ENCODE results near the gene ATR. TPM values are rescaled to one million over a fixed set of nuclear protein-coding genes. Genes with fewer than 3 reads are reported as not detected.
A peak's percentile ranks its signal among the peaks of the same experiment; 100 is the strongest.
"Not testable (repeated sequence)": the region's sequence is repeated elsewhere in the genome, so short reads cannot be mapped to it uniquely, and the experiment has no call there.

ATR gene
- polyA plus RNA-seq (ENCODE audit: insufficient read length in 4 of 4): 10 to 100 TPM; 22.6 to 34.1 (median 29.7) TPM

- DNase-seq (ENCODE audit: low read depth in 4 of 4, low spot score in 2 of 4): peak; percentile 87 to 93 (median 90)
These were observed at the start of gene ATR for GRCh38 chr3:142578329-142579223. TSS of gene ATR (minus strand) at chr3:142578733. CDS start at chr3:142578704, 29 bp downstream.

GRCh38 chr3:142626971-142627370, 48.4 kb upstream of the ATR start:
- no peak for DNase-seq (ENCODE audit: low read depth in 4 of 4, low spot score in 2 of 4)

GRCh38 chr3:142625153-142625440, 46.6 kb upstream of the ATR start:
- DNase-seq (ENCODE audit: low read depth in 4 of 4, low spot score in 2 of 4): no peak

DNA sequence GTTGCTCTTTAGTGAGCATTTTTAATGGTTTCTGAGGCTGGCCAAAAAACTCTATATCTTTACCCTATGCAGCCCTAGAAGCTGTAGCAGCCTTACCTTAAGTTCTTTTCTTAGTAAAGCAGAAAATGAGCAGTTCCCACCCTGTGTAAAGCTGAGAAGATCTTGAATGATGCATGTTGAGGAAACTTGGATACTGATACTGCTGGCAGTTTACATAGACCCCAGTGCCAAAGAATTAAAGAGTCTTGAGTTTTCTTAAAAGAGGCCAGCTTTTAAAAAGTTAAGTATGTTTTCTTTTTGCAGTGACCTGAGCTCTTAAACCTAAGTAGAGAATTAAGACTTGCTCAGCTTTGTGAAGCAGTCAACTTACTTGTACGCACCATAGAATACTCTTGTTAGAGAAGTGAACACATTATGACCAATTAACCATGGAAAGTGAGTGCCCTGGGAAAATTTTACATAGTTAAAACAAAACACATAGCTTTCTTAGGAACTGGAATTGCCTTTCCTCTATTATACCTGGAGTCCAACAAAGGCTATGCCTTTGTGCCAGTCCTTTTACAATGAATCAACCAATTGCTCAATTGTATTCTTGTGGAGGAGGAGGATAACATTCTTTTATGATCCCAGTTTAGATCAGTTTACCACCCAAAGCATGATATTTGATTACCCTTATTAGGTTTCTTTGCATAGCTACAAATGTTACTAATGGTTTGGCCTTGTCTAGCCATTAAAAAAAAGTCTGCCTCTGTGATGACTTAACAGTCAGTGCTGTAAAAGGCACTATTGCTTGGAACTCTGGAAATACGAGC, 46.0 kb upstream of the ATR start:
- no peak for DNase-seq (ENCODE audit: low read depth in 4 of 4, low spot score in 2 of 4)

DNA sequence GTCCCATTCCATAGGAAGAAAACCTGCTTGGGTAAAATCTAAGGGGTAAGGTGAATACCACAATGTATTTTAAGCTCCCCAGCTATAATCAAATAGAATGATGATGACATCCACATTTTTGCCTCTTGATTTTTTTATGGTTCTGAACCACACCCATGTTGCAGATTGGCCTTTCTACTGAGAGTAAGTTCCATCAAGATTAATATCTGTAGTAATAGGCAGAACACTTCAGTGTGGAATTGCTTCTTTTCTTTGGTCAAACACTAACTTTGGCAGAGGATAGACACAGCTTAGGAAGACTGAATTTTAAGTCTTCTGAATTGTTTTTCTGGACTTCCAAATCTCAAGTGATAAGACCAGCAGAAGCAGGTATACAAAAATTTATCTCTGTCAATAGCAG, 44.7 kb upstream of the ATR start:
- DNase-seq (ENCODE audit: low read depth in 4 of 4, low spot score in 2 of 4): no peak

DNA sequence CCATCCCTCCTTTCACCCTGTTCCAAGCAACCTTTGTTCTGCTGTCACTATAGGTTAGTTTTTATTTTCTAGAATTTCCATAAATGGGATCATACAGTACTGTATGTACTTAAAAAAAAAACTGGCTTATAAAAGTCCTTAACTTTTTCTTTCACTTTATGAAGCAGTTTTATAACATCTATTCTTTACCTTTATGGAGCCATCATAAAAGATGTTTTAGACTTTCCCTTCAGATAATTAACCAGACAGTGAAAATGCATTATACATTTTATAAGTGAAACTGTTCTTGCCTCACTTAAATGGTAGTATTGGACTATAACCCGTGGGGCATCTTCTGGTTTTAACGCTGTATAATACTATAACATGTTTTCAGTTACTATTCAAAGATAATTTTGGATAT, 43.9 kb upstream of the ATR start:
- DNase-seq (ENCODE audit: low read depth in 4 of 4, low spot score in 2 of 4): no peak

GRCh38 chr3:142618917-142619461, 40.5 kb upstream of the ATR start:
- DNase-seq (ENCODE audit: low read depth in 4 of 4, low spot score in 2 of 4): no peak

GRCh38 chr3:142615171-142615570, 36.6 kb upstream of the ATR start:
- no peak for DNase-seq (ENCODE audit: low read depth in 4 of 4, low spot score in 2 of 4)

DNA sequence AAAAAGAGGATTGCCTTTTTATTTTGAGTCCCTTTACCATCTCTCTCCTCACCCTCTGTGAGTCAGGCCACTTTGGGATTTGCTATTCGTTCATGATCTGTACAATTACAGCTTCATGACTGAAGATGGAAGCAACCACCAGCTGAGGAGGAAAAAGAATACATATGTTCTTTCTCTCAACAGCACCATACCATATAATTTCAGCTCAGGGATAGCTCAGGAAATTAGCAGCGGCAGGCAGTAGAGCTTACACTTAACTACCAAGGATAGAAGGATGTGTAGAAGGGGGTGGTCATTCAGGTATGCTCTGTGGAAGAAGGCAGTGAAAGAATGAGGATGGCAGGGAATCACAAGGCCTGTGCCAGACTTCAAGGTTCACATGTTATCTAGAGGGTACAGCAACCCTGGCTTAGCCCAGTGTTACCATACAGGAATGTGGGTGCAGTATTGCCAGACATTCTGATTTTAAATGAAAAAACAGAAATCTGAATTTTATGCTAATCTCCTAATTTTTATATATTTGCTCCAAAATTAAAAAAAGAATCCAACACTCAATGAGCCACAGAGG, 35.6 kb upstream of the ATR start:
- DNase-seq (ENCODE audit: low read depth in 4 of 4, low spot score in 2 of 4): no peak

DNA sequence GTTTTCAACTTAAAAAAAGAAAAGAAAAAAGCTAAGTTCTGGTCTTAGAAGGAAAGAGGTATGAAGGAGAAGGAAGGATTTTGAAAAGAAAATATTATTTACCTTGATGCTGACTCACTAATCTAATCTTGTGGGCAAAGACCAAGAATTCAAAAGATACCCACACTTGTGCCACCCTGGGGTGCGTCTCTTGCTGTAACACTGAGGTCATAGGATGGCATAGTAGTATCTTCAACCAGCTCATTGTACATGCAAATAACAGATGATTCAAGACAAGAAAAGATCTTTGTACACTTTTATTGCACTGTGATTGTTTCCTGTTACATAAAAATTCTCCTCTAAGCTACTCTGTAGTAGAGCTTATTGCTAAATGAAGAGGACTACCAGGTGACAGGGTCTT, 35.0 kb upstream of the ATR start:
- DNase-seq (ENCODE audit: low read depth in 4 of 4, low spot score in 2 of 4): no peak

DNA sequence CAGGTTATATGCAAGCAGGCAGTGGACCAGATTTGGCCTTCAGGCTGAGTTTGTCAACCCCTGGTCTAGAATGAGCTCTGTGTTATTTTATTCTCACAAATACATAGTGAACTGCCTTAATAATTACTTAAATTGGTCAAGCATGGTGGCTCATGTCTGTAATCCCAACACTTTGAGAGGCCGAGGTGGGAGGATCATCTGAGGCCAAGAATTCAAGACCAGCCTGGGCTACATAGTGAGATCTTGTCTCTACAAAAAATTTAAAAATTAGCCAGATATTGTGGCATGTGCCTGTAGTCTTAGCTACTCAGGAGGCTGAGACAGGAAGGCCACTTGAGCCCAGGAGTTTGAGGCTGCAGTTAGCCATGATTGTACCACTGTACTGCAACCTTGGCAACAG, 32.7 kb upstream of the ATR start:
- no peak for DNase-seq (ENCODE audit: low read depth in 4 of 4, low spot score in 2 of 4)

DNA sequence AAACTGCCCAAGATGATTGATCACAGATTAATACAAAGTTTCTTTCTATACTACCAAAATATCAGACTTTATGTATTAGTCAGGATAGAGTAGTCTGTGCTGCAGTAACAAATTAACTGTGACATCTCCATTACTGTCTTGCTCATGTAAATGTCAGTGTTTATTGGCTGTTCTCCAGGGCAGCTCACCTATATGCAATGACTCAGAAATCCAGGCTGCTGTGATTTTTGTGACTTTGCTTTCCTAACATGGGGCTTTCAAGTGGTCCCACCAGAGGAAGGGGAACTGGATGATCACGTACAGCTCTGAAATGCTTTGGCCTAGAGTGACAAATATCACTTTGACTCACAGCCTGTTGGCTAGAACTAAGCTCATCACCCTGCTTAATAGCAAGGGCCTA, 30.6 kb upstream of the ATR start:
- DNase-seq (ENCODE audit: low read depth in 4 of 4, low spot score in 2 of 4): no peak

GRCh38 chr3:142608631-142609030, 30.1 kb upstream of the ATR start:
- no peak for DNase-seq (ENCODE audit: low read depth in 4 of 4, low spot score in 2 of 4)

- no peak for DNase-seq (ENCODE audit: low read depth in 4 of 4, low spot score in 2 of 4)
These were observed 26.4 kb upstream of the ATR start for GRCh38 chr3:142604940-142605339.

GRCh38 chr3:142603386-142603705, 24.8 kb upstream of the ATR start:
- DNase-seq (ENCODE audit: low read depth in 4 of 4, low spot score in 2 of 4): not testable (repeated sequence)

- DNase-seq (ENCODE audit: low read depth in 4 of 4, low spot score in 2 of 4): no peak
These were observed 24.3 kb upstream of the ATR start for GRCh38 chr3:142602619-142603385.

- no peak for DNase-seq (ENCODE audit: low read depth in 4 of 4, low spot score in 2 of 4)
These were observed 23.2 kb upstream of the ATR start for GRCh38 chr3:142601713-142602112.

DNA sequence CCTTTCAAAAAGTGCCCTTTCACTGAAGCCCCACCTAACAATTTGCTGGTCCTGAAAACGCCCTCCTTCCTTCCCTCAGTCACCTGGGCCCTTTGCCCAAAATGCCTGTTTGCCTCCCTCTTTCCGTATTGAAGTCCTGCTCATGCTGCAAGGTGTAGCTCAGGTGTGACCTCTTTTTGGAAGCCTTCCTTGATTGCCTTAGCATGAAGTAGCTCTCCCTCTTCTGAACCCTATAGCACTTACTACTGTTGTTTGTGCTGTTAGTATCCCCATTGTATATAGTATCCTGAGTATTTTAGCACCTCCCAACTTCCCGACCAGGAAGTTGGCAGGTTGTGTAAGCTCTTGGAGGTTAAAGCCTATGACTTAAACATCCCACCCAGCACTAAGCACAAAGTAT, 19.4 kb upstream of the ATR start:
- no peak for DNase-seq (ENCODE audit: low read depth in 4 of 4, low spot score in 2 of 4)

DNA sequence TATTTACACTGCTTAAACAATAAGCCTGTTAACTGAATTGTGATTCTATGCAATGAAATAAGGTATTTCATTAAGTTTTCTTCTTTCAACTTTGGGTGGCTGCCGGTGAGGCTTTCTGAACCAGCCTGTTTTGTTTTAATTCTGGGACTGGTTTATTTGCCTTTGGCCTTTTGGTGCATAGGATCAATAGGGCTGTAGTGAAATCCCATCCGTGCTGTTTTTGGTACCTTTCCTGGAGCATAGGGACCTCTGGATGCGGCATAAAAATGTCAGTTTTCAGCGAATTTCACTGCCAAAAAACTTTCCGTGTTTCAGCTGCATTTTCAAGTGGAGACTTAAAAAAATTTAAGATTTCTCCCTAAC, 18.2 kb upstream of the ATR start:
- no peak for DNase-seq (ENCODE audit: low read depth in 4 of 4, low spot score in 2 of 4)

- DNase-seq (ENCODE audit: low read depth in 4 of 4, low spot score in 2 of 4): peak; percentile 73 to 87 (median 76)
These were observed 17.6 kb upstream of the ATR start, which contains the start of gene PLS1 for GRCh38 chr3:142595951-142596725. TSS of gene PLS1 (plus strand) at chr3:142596393. CDS start at chr3:142664238, 67,845 bp downstream.

Data from left renal cortex interstitium (tissue), 4 donors.